ENCODE measurements around the gene MRPS34.
"Not testable (repeated sequence)": the region's sequence is repeated elsewhere in the genome, so short reads cannot be mapped to it uniquely, and the experiment has no call there.

Gene MRPS34

DNA sequence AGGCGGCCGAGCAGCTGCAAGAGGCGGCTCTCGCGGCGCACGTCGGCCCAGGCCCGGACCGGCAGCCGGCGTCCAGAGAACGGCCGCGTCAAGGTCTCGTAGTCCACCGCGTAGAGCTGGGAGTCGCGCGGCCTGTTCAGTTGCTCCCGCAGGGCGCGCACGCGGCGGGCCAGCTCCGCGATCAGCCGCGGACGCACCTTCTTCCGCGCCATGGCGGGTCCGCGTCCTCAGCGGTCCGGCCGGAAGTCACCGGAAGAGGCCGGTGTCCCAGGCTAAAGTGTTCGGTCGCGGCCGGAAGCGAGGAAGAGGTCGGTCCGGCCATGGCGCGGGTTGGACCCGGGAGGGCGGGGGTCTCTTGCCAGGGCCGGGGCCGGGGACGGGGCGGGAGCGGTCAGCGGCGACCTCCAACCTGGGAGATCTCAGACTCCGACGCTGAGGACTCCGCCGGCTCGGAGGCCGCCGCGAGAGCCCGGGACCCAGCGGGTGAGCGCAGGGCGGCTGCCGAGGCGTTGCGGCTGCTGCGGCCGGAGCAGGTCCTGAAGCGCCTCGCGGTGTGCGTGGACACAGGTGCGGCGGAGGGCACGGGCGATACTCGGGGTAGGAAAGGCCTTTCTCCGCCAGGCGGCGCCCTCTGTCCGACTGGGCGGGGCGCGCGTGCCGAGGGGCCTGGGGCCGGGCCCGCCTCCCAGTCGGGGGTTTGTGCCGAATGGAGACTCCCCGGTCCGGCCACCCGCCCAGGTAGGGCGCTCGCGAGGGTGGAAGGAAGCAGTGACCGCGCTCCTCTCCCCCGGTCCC, at the start of gene MRPS34:
TSS of gene MRPS34 (minus strand) at position 227 of the 795 bp plus-strand sequence. CDS start at position 212, 15 bp downstream.
- no peak for FAIRE-seq

DNA sequence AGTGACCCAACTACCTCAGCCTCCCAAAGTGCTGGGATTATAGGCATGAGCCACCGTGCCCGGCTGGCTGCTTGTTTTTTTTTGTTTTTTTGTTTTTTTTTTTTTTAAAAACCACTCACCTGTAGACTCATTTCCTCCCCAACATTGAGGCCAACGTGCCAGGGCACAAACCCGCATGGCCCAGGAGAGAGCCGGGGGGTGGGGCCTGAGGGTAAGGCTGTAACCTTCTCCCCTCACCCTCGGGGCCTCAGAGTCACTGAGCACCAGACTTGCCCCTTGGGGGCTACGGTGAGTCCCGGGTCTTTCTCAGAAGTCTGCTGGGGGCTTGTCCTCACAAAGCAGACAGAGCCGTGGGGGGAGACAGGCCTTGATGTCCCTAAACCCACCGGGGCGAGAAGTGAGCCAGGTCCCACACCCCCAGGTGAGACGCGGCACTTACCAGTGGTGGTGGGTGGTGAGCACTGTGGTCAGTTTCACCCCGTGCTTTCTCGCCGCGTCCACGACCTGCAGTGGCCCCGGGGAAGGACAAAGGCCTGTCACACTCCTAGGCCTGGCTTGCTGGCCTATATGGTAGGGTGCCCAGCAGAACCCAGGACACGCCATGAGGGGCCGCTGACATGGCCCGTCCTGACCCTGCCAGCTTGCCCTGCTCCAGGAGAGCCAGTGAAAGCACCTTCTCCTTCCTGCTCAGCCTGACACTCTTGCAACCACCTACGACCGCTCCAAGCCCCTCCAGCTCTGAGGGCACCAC, 49.1 kb upstream of the MRPS34 start:
- no peak for FAIRE-seq

- no peak for FAIRE-seq
Observed at GRCh38 chr16:1820946-1821290, 48.0 kb upstream of the MRPS34 start.

DNA sequence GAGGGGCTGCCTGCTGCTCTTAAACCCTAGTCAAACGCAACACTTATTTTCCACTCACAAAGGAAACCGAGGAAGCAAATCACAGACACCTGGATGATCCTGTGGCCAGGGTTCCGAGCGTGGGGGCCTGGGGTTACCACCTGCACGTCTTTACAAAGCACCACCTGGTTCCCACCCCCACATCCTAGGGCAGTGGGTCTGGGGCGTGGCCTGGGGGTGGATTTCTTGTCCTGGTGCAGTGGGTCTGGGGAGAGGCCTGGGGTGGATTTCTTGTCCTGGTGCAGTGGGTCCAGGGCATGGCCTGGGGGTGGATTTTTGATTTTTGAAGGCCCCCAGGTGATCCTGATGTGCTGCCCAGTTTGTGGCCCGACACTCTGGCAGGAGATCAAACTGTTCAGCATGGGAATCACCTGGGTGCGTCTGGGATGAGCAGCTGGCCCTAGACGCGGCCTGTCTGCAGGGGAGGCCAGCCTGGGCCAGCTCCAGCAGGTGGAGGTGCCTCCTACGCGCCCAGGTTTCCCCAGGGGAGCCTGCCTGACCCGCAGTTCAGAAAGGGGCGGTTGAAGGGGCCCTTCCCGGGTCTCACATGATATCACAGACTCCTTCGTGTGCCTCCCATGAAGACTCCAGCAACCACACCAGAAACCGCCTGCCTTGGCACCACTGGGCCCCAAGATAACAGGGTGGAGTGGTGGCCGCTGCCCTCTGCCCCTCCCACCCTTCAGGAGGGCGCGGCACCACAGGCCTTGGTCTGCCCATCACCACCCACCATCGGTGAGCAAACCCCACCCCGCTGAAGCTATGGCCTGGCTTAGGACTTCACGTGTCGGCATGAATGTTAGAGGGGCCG, 47.4 kb upstream of the MRPS34 start:
- no peak for FAIRE-seq

- FAIRE-seq = no peak
Observed at GRCh38 chr16:1819611-1820010, 46.7 kb upstream of the MRPS34 start.

GRCh38 chr16:1818873-1819525, 46.1 kb upstream of the MRPS34 start:
- no peak for FAIRE-seq

GRCh38 chr16:1818204-1818872, 45.4 kb upstream of the MRPS34 start:
- FAIRE-seq = no peak

- FAIRE-seq = no peak
Observed at GRCh38 chr16:1817716-1818115, 44.8 kb upstream of the MRPS34 start.

DNA sequence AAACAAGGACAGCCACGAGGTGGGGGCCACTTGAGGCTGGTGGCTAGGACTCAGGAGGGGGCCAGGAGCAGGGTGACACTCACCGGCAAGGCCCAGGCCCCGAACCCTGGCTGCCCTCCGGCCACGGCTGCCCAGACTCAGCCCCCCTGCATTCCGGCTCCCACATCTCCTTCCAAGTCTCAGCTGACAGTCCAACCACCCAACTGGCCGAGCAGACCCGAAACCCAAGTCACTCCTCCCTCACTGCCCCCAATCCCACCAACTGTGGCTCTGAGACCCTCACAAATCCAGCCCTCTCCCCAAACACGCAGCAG, 44.3 kb upstream of the MRPS34 start:
- FAIRE-seq = no peak

DNA sequence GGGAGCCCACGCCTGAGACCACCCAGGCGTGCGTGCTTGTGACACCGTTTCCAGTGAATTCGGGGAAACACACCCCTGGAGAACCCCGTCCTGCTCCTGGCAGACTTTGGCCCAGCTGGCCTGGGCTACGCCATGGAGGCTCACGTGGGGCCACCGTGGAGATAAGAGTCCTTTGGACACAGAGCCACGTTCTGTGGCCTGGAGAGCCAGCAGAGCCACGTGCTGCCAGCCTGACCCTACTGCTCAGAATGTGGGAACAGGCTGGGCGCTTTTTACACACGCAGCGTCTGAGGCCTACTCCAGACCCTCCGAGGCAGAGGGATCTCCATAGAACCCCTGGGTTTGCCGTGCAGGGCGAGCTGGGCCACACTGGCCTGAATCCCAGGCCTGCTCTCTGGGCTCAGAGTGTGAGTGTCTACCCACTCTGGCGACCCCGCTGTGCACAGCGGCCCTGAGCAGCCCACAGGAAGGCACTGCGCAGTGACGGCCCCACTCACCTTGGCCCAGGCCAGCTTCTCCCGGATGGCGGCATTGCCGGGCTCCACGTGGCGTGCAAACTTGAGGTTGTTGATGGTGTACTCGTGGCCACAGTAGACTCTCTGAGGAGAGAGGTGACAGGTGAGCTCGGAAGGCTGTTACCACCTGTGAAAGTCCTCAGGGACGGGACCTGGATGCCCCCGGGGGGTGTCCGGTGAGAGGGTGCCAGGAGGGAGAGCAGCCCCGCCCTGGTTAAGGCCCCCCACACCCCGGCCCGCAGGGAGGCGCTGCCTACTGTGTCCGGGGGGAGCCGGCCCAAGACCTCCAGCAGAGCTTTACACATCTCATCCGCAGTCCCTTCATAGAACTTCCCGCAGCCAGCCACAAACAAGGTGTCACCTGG, 43.7 kb upstream of the MRPS34 start:
- FAIRE-seq = no peak

DNA sequence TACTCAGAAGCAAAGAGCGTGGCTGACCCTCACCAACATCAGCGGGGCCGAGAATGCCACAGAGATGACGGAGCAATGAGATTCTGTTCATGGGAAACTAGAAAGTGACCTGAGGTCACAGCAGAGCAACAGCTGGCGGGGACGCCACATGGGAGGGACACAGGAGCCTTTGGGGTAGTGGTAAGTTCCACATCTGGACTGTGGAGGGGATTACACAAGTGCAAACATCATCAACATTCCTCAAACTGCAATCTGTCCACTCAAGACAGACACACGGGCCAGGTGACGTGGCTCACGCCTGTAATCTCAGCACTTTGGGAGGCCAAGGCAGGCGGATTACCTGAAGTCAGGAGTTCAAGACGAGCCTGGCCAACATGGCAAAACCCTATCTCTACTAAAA, 42.5 kb upstream of the MRPS34 start:
- FAIRE-seq = no peak

GRCh38 chr16:1812732-1813163, 39.8 kb upstream of the MRPS34 start:
- no peak for FAIRE-seq

GRCh38 chr16:1810536-1810935, 37.6 kb upstream of the MRPS34 start:
- FAIRE-seq = no peak

GRCh38 chr16:1810106-1810505, 37.2 kb upstream of the MRPS34 start:
- FAIRE-seq = no peak

GRCh38 chr16:1809281-1809801, 36.4 kb upstream of the MRPS34 start:
- FAIRE-seq = no peak

DNA sequence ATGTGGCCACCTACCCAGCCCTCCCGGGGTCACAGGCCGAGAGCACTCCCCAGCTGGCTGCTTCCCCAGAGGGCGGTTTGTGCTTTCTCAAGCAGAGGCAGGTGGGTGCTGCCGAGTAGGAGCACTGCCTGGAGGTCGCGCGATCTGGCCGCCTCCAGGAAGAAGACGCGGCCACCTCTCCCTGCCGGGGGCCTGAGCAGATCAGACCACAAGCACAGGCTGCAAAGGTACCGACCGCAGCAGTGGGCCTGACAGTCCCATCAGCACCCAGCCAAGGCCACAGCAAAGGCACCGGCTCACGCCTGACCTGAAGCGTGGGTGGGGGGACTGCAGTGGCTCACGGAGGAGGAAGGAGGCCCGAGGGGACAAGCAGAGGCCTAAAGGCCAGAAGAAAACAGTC, 35.8 kb upstream of the MRPS34 start:
- FAIRE-seq = no peak

- FAIRE-seq = no peak
Observed at GRCh38 chr16:1807626-1808025, 34.7 kb upstream of the MRPS34 start.

DNA sequence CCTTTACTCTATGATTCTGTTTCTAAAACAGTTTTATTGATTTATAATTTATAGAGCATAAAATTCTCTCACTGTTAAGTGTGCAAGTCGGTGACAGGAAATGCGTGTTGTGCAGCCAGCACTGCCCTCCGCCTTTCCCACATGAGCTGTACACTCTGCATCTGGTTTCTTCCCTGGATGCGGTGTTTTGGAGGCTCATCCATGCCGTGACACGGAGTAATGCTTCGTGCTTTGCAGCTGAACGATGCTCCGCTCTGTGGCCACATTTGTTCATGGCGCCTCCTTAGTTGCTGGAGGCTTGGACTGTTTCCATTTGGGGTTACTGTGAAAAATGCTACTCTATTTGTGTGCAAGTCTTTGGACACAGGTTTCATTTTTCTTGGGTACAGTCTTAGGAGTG, 27.8 kb upstream of the MRPS34 start:
- no peak for FAIRE-seq

DNA sequence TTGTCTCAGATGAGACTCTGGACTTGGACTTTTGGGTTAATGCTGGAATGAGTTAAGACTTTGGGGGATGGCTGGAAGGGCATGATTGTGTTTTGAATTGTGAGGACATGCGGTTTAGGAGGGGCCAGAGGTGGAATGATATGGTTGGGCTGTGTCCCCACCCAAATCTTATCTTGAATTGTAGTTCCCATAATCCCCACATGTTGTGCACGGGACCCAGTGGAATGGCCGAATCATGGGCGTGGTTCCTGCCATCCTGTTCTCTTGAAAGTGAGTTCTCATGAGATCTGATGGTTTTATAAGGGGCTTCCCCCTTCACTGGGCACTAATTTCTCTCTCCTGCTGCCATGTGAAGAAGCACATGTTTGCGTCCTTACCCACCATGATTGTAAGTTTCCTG, 26.3 kb upstream of the MRPS34 start:
- not testable (repeated sequence) for FAIRE-seq

DNA sequence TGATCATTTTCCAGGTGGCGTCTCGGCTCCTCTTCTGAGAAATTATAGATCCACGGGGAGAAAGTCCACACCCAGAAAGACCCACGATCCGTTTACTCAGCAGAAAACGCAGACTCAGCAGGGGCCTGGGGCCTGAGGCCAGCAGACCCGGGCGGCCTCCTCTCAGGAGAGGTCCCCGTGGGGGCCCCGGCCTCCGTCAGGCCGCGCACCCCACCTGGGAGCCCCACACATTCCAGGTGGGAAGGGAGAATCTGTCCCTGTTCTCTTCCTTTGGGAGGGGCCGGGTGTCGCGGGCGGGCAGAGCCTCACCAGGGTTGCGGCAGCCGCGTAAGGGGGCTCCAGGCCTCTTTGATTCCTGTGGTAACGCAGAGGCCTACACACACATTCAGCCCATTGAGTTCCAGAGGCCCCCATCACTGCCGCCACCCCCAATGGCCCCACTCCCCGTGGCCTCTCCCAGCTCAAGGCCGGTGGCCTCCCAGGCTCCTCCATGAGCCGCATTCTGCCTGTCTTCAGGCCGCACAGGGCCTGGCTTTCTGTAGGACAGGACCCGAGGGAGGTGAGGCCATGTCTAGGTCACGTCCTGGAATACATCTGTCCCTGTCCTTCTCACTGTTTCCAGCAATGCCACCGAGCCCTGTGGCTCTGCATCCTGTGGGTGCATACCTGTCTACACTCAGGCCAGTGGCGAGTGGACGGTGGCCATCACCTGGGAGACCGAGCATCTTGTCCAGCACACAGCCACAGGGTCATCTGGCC, 22.2 kb upstream of the MRPS34 start:
- no peak for FAIRE-seq
